ENCODE results near the gene PRPH2. TPM values are rescaled to one million over a fixed set of nuclear protein-coding genes. Genes with fewer than 3 reads are reported as not detected.

Gene PRPH2
- total and polyA plus RNA-seq, 2 of the 13 experiments (the other 11 are each of a cell fraction or from before 2014, with no cell fraction given), result 0.03 to 0.04 TPM

GRCh38 chr6:42729731-42730130, 7.3 kb upstream of the PRPH2 start (continued):
- no peak for TF ChIP-seq DZIP1 (CRISPR knock-in tag; IDR thresholded peaks at IDR 0.05)

GRCh38 chr6:42727627-42728026, 5.2 kb upstream of the PRPH2 start:
- BruUV-seq (replicated peaks), result no TSS peak
- Histone ChIP-seq H3K4me2 (ENCODE audit: low read depth, low read length) (no peak overlapping the region), H3K27ac (ENCODE audit: extremely low read length, insufficient read depth, low read length) (no peak overlapping the region), H3K4me3 (replicated peaks in 1 of 3; ENCODE audit: insufficient read depth in 1 of 3, low read depth in 2 of 3, low read length in 3 of 3) (no peak overlapping the region), H3K9ac (ENCODE audit: insufficient read depth, low read depth, low read length) (no peak overlapping the region), H3K79me2 (ENCODE audit: insufficient read depth, low read length) (no peaks in the 10 kb centered on the region), H3K36me3 (replicated peaks in 1 of 2; ENCODE audit: control insufficient read depth in 1 of 2, insufficient read depth in 2 of 2, low read length in 2 of 2) (no peaks in the 10 kb centered on the region), H4K20me1 (ENCODE audit: insufficient read depth, low read length) (no peaks in the 10 kb centered on the region), H3K4me1 (ENCODE audit: insufficient read depth, low read length) (peaks cover 20% of the 10 kb centered on the region), H2AFZ (ENCODE audit: low read length) (no peak overlapping the region), H3K9me3 (ENCODE audit: low read length) (no peaks in the 10 kb centered on the region), H3K27me3 (ENCODE audit: control insufficient read depth in 1 of 2, insufficient read depth in 2 of 2, low read length in 2 of 2) (no peaks in the 10 kb centered on the region)
- DNase-seq (ENCODE audit: low spot score) (no peak), ATAC-seq (no peak), FAIRE-seq (no peak)
- WGBS (ENCODE audit: low lambda C conversion rate), result 78% methylated on average over 21 of the region's 22 CpGs
- intact Hi-C loops (cut with micrococcal nuclease; ENCODE audit: unreplicated experiment), result loop anchor here (5.0 kb wide), 1 partner anchor 165 kb away; a partner anchor contains a TSS
- ChIA-PET CTCF (ENCODE audit: low intra/inter-chr PET ratio, low total read pairs) (interaction anchor here (1.9 kb wide), 1 partner anchor 66 kb away, joined by 29 read pairs; no protein-coding TSS in a partner anchor), POLR2A (interaction anchor here (2.0 to 2.4 kb wide), 2 partner anchors 18 to 55 kb away, joined by 5 to 14 read pairs; partner anchors contain the start of gene TBCC)
- no peak for TF ChIP-seq RFXANK (CRISPR knock-in tag; IDR thresholded peaks at IDR 0.05)
- TF ChIP-seq ISX (CRISPR knock-in tag; conservative IDR thresholded peaks at IDR 0.05), result no peak
- no peak for TF ChIP-seq ZNF740 (CRISPR knock-in tag; IDR thresholded peaks at IDR 0.05)
- TF ChIP-seq SKI (IDR thresholded peaks at IDR 0.05; ENCODE audit: partially characterized antibody), result no peak
- TF ChIP-seq SMC3 (IDR thresholded peaks at IDR 0.05; ENCODE audit: low read length), result no peak
- TF ChIP-seq ZFP36 (IDR thresholded peaks at IDR 0.05; ENCODE audit: borderline replicate concordance, low read depth, low read length, partially characterized antibody), result no peak
- no peak for TF ChIP-seq PHF5A (CRISPR knock-in tag; IDR thresholded peaks at IDR 0.05; ENCODE audit: low read depth, unreplicated experiment)
- no peak for TF ChIP-seq ZNF496 (CRISPR knock-in tag; IDR thresholded peaks at IDR 0.05; ENCODE audit: insufficient replicate concordance)
- TF ChIP-seq ONECUT2 (CRISPR knock-in tag; IDR thresholded peaks at IDR 0.05), result no peak
- TF ChIP-seq CENPX (CRISPR knock-in tag; IDR thresholded peaks at IDR 0.05), result no peak
- in situ Hi-C loops (cut with HindIII; ENCODE audit: extremely low pct_ligation_motif_present, low pct_unique_long_range_greater_than_20kb), result loop anchor here (5.0 kb wide), 1 partner anchor 65 kb away; no protein-coding TSS in a partner anchor
